Measurements from ENCODE around the gene UBA1.

UBA1 gene

DNA sequence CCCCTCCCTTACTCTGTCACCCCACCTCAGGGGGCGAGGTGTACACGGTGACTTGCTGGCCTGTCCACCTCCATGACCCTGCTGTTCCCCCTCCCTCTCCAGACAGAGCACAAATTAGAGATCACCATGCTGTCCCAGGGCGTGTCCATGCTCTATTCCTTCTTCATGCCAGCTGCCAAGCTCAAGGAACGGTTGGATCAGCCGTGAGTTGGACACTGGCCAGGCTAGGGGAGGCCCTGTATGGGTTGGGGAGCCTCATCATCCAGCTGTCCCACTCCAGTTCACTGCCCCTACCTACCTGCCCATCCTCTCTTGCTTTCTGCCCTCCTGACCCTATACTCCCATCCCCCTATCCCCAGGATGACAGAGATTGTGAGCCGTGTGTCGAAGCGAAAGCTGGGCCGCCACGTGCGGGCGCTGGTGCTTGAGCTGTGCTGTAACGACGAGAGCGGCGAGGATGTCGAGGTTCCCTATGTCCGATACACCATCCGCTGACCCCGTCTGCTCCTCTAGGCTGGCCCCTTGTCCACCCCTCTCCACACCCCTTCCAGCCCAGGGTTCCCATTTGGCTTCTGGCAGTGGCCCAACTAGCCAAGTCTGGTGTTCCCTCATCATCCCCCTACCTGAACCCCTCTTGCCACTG lies 20.9 kb downstream of the UBA1 start:
- DNase-seq, result no peak

GRCh38 chrX:47215291-47215900 lies 21.8 kb downstream of the UBA1 start:
- no peak for DNase-seq

- no peak for DNase-seq
Observed at GRCh38 chrX:47216393-47216925, 22.8 kb downstream of the UBA1 start.

GRCh38 chrX:47217121-47217851 lies 23.7 kb downstream of the UBA1 start:
- no peak for DNase-seq

GRCh38 chrX:47217852-47218279 lies 24.2 kb downstream of the UBA1 start:
- peak; percentile 95 for DNase-seq

DNA sequence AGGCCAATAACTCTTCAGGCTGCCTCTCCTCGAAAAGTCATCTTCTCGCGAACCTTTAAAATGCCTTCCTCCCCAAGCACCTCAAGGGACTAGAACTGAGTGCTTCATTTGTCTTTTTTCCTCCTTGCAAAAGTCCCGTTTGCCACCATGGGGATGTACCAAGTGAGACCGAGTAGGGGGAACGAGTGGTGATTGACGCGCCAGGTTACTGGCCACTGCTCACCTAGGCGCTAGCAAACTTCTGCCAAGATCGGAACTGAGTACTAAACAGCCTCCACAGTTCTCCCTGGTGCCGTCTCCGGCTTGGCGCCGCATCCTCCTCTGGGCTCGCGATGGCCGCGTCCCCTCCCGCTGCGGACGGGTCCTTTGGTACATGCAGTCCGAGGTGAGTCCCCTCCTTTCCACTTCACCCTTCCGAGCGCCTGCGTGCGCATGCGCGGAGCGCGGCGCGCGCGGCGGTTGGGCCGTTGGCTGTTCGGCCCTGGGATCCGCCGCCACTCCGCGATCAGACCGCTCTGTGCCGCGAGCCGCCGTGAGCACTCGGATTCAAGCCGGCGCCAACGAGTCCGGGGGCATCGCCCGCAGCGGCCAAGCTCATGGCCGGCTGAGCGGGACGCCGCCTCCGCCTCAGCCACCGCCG lies 24.8 kb downstream of the UBA1 start, which contains the start of gene CDK16:
TSS of gene CDK16 (plus strand) at position 402 of the 640 bp plus-strand sequence. CDS start 4,877 bp downstream, outside the sequence.
- peak; percentile 56 for DNase-seq

- no peak for DNase-seq
Observed at GRCh38 chrX:47218920-47219815, 25.5 kb downstream of the UBA1 start.

GRCh38 chrX:47221756-47222155 lies 28.1 kb downstream of the UBA1 start:
- no peak for DNase-seq

- DNase-seq, result no peak
Observed at GRCh38 chrX:47222751-47223350, 29.2 kb downstream of the UBA1 start.

GRCh38 chrX:47223476-47224250 lies 30.0 kb downstream of the UBA1 start:
- DNase-seq, result no peak

DNA sequence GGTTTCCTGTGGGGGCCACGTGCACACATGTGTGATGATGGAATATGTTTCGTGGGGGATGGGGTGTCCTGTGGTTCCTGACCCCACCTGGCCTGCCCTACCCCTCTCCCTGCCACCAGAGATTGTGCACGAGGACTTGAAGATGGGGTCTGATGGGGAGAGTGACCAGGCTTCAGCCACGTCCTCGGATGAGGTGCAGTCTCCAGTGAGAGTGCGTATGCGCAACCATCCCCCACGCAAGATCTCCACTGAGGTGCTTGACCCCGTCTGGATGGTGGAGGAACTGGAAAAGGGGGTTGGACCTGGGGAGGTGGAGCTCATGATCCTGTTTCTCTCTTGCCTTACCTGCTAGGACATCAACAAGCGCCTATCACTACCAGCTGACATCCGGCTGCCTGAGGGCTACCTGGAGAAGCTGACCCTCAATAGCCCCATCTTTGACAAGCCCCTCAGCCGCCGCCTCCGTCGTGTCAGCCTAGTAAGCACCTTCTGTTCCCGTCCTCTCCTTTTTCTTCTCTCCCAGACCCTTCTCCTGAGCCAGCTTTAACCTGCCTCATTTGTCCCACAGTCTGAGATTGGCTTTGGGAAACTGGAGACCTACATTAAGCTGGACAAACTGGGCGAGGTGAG lies 30.8 kb downstream of the UBA1 start:
- DNase-seq, result no peak

GRCh38 chrX:47224896-47225290 lies 31.3 kb downstream of the UBA1 start:
- DNase-seq, result no peak

DNA sequence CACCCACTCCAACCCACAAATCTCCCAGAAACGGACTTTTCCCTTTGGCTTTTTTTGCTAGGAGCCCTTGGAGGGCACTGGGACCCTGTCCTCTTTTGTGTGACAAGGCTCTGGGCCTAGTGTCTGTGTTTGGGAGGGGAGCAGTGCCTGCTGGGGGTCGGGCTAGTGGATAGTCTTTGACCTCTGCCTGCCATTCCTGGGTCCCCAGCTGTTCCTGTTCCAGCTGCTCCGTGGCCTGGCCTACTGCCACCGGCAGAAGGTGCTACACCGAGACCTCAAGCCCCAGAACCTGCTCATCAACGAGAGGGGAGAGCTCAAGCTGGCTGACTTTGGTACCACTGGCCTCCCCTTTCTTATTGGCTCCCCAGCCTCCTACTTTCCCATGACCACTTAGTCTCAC lies 32.4 kb downstream of the UBA1 start:
- no peak for DNase-seq

DNA sequence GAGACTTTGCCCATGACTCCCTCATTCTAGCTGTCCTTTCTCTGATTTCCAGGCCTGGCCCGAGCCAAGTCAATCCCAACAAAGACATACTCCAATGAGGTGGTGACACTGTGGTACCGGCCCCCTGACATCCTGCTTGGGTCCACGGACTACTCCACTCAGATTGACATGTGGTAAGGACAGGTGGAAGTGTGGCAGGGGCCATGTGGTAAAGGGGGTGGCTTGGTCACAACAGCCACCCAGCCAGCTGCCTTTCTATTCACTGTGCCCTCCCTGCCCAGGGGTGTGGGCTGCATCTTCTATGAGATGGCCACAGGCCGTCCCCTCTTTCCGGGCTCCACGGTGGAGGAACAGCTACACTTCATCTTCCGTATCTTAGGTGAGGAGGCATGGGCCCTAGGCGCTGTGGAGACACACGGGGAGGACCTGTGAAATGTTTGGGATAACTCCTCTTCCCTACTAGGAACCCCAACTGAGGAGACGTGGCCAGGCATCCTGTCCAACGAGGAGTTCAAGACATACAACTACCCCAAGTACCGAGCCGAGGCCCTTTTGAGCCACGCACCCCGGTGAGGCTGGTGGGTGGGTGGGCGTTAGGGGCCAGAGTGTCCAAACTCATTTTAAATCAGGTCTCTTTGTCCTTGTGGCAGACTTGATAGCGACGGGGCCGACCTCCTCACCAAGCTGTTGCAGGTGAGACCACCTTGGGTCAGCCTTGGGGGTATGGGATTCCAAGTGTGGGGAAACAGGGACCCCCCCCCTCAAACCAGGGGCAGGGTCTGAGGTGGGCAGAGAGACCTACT lies 33.1 kb downstream of the UBA1 start:
- no peak for DNase-seq

- DNase-seq, result no peak
Observed at GRCh38 chrX:47227334-47227583, 33.6 kb downstream of the UBA1 start.

GRCh38 chrX:47228550-47229270 lies 35.1 kb downstream of the UBA1 start:
- no peak for DNase-seq

GRCh38 chrX:47229427-47229826 lies 35.8 kb downstream of the UBA1 start:
- no peak for DNase-seq

DNA sequence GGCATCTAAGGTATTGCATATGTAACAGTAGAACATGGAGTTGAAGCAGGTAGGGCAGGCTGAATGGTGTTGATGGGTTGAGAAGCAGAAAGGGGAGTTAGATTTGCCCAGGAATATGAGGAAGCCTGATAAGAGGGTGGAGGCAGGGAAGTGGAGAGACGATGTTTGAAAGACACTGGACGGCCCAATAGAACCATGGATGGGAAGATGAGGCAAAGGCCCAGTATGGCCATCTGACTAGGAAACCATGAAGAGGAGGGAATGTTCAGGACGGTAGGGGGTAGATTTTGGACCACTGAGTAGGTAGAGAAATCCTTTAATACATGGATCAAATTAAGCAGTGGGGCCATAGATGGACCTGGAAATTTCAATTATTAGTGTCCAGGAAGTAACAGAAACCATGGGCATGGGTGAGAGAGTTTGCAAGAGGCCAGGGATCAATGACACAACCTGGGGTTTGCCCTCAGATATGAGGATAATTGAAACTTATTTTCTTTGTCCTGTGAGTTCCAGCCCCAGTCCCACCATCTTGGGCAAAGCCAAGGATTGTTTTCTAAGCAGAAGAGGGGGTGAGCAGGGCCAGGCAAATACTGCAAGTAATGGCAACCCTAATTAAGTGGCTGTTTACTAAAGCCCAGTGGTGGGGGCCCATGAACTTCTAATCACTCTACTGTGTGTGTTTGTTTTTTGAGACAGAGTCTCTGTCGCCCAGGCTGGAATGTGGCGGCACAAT lies 36.7 kb downstream of the UBA1 start:
- no peak for DNase-seq

DNA sequence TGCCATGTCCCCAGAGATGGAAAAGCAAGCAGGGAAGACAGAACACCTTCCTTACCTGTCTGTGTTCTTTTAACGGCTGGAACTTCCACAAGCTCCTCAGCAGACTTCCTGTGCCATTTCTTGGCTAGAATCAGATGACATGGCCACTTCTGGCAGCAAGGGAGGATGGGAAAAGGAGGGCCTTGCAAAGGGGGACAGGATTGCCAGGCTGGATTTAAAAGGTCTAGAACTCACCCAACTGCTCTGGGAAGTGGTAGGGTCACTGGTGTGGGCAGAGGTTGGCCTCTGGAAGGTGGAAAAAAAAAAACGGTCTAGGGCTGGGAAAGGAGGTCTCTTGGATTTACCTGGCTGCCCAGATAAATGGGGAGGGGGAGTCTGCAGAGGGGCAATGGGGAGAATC lies 37.5 kb downstream of the UBA1 start:
- no peak for DNase-seq

All from DMS153 (cell line).